ENCODE results near the gene TRAPPC2. TPM values are rescaled to one million over a fixed set of nuclear protein-coding genes. Genes with fewer than 3 reads are reported as not detected.
"Not testable (repeated sequence)": the region's sequence is repeated elsewhere in the genome, so short reads cannot be mapped to it uniquely, and the experiment has no call there.

The TRAPPC2 gene
- polyA plus RNA-seq, 12 donors = 8.3 to 19.2 (median 14.4) TPM; not detected in 1

DNA sequence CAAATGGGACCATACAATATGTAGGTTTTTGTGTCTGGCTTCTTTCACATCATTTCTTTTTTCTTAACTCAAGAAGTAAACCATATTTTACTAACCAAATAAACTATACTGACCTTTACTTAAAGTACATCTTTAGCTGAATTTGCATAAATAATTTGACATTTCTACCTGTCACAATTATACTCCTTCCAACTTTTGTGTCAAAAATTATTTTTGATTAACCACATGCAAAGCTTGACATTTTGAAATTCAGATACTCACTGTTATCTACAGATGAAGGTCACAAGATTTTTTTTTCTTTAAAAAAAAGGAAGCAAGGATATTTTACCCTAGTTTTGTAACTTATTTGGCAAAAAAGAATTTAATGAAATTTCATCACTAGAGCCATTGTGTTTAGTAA is 57.5 kb downstream of the TRAPPC2 start:
- no peak for DNase-seq

DNA sequence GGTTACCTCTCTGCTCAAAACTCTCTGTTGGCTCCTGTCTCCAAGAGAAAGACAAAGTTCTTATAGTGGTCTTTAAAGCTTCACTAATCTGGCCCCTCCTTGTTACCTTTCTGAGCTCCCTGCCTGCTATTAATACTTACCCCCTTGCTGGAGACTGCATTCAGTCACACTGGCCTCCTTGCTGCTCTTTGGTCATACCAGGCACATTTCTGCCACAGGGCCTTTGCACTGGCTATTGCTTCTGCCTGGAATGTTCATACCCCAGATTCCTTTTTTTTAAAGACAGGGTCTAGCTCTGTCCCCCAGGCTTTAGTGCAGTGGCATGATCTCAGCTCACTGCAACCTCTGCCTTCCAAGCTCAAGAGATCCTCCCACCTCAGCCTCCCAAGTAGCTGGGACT is 61.4 kb downstream of the TRAPPC2 start:
- DNase-seq = no peak

GRCh38 chrX:13670197-13670596 is 64.2 kb downstream of the TRAPPC2 start:
- no peak for DNase-seq

DNA sequence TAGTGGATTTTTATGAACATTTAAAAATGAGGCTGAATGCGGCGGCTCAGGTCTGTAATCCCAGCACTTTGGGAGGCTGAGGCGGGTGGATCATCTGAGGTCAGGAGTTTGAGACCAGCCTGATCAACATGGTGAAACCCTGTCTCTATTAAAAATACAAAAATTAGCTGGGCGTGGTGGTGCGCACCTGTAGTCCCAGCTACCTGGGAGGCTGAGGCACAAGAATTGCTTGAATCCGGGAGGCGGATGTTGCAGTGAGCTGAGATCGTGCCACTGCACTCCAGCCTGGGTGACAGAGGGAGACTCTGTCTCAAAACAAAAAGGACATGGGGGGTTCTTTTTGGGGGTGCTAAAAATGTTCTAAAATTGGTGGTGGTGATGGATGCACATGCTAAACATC is 64.7 kb downstream of the TRAPPC2 start:
- DNase-seq = not testable (repeated sequence)

- DNase-seq = no peak
These were observed 65.1 kb downstream of the TRAPPC2 start for GRCh38 chrX:13669246-13669737.

GRCh38 chrX:13667919-13668318 is 66.5 kb downstream of the TRAPPC2 start:
- DNase-seq = no peak

- no peak for DNase-seq
These were observed 67.6 kb downstream of the TRAPPC2 start for GRCh38 chrX:13666836-13667235.

GRCh38 chrX:13664020-13664419 is 70.4 kb downstream of the TRAPPC2 start:
- no peak for DNase-seq

DNA sequence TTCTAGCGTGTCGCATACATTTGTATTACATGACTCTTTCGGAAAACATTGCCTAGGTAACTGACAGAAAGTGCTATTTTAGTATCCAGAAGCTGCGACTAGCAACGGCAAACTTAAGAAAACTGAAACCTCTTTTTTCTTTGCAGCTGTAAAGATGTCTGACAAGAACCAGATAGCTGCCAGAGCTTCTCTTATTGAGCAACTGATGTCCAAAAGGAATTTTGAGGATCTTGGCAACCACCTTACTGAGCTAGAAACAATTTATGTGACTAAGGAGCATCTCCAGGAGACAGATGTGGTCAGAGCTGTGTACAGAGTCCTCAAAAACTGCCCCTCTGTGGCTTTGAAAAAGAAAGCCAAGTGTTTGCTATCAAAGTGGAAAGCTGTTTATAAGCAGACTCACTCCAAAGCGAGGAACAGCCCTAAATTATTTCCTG is 72.0 kb downstream of the TRAPPC2 start:
- DNase-seq = no peak

Other genes starting within 250 kb of the TRAPPC2 start
- 100 to 1,000 TPM in 4 of 12 donors, 10 to 100 TPM in 7, not detected in 1; 59.9 to 149 (median 86.7) TPM for gene EGFL6, start 165.0 kb downstream of the TRAPPC2 start, polyA plus RNA-seq (ENCODE audit: insufficient read length in 12 of 12)
- gene TCEANC, start 81.5 kb downstream of the TRAPPC2 start, polyA plus RNA-seq (ENCODE audit: insufficient read length in 12 of 12) = 1 to 10 TPM in 11 of 12 donors, not detected in 1; 4.1 to 7.2 (median 5.3) TPM
- 10 to 100 TPM in 11 of 12 donors, not detected in 1; 14.0 to 35.2 (median 21.0) TPM for gene RAB9A, start 45.5 kb downstream of the TRAPPC2 start, polyA plus RNA-seq (ENCODE audit: insufficient read length in 12 of 12)
- gene OFD1, start 128 bp upstream of the TRAPPC2 start, polyA plus RNA-seq (ENCODE audit: insufficient read length in 12 of 12) = 10 to 100 TPM in 11 of 12 donors, not detected in 1; 15.1 to 46.0 (median 21.0) TPM
- 100 to 1,000 TPM in 1 of 12 donors, 10 to 100 TPM in 11; 15.8 to 392 (median 23.7) TPM for gene GPM6B, start 82.5 kb upstream of the TRAPPC2 start, polyA plus RNA-seq (ENCODE audit: insufficient read length in 12 of 12)